ENCODE results near the gene RBM44.

The RBM44 gene

GRCh38 chr2:237873897-237874551 lies 75.4 kb downstream of the RBM44 start:
- no peak for DNase-seq

DNA sequence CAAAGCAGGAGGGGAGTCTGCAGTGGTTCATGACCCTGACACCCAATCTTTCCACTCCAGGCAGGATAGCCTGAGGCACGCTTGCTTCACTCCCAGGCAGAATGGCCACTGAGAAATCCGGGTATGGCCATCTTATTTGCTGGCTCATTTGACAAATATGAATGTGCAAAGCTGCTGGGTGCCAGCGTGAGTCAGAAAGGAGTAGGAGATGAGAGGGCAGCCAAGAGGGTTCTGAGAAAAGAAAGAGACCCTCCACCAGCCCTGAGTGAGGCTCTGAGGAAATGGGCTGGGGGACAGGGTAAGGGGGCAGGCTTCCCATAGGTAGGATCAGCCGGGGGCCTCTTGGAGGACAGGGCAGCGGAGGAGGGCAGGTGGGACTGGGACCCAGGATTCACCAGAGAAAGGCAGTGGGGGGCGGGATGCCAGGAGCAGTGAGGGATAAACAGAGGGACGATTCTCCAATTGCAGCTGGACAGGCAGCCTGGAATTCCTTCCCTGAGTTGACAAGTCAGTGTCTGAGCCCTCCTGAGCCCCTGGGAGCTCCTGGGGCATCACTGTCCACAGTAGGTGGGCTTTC lies 76.1 kb downstream of the RBM44 start:
- DNase-seq = peak; percentile 73

GRCh38 chr2:237875256-237876060 lies 76.9 kb downstream of the RBM44 start:
- no peak for DNase-seq

- no peak for DNase-seq
These were observed 77.5 kb downstream of the RBM44 start for GRCh38 chr2:237876061-237876526.

- DNase-seq = no peak
These were observed 78.0 kb downstream of the RBM44 start for GRCh38 chr2:237876532-237876931.

- no peak for DNase-seq
These were observed 78.4 kb downstream of the RBM44 start for GRCh38 chr2:237876951-237877491.

DNA sequence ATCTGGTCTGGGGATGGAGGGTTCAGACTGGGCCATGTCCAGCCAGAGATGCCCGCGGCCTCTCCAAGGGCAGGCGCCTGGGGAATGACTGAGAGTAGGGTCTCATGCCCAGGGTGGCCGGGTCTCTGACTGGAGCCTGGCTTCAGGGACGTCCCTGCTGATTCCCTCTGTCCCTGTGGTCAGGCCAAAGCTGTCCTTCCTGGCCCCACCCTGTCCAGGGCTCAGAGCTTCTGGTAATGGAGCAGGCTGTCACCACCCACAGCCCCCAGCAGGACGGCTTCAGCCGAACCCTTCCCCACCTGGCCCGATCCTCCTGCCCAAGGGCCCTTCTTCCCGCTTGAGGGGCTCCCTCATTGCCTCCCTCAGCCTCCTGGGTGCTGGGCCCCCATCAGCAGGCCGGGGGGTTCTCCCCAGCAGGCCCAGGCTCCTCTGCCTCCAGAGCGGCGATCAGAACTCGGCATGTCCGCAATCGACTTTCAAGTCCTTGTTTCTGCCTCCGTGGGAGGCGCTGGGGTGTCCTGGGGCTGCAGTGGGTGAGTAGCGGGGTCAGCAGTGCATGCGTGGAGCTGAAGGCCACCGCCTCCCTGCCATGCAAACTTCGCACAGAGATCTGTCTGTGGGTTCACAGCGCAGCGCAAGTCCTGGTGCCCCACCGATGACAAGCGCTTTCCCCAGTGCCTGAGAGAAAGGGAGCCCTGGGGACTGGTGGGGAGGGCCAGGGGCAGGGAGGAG lies 79.2 kb downstream of the RBM44 start:
- no peak for DNase-seq

DNA sequence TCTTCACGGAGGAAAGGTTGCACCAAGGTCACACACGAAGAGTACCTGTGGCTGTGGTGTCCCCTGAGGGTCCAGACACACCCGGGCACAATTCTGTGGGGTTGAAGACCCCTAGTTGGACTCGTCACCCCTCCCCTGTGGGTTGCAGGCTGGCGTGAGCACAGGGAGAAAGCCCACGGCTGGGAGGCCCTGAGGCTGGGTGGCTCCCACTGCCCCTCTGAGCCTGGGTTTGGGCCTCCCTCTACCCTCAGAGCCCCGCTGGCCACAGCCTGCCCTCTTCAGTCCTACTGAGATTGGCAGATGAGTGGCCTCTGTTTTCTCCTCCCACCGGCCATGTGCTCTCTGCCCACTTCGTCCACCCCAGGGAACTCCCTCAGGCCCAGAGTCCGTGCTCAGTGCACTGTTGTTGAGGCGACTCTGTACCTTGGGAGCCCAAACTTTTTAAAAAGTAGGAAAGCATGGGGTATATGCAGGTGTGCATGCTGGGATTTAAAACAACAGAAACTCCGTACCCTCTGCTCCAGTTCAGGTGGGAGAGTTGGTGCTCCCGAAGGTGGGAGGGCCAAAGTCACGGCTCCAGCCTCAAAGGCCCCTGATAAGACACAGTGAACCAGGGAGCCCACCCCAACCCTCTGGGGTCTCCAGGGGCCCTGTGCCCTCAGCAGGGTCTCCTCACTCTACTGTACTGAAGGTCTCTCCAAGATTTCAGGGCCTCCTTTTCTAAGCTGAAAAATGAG lies 79.9 kb downstream of the RBM44 start:
- DNase-seq = no peak

DNA sequence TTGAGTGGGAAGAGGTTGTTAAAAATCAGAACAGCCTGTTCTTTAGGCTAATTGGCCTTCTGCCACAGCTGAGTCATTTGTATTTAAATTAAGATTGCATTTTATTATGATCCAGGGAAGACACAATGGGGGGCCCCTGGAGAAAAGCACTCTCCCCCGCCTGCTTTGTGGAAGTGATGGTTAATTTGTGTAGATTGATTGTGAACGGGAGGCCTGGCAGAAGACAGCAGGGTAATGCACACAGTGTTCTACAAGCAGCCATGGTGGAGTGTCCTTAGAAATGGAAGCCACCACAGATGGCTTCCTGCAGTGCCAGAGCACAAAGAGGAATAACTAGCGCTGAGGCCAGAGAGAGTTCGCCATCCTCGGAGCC lies 80.5 kb downstream of the RBM44 start:
- no peak for DNase-seq

GRCh38 chr2:237879991-237880560 lies 81.5 kb downstream of the RBM44 start:
- DNase-seq = no peak

DNA sequence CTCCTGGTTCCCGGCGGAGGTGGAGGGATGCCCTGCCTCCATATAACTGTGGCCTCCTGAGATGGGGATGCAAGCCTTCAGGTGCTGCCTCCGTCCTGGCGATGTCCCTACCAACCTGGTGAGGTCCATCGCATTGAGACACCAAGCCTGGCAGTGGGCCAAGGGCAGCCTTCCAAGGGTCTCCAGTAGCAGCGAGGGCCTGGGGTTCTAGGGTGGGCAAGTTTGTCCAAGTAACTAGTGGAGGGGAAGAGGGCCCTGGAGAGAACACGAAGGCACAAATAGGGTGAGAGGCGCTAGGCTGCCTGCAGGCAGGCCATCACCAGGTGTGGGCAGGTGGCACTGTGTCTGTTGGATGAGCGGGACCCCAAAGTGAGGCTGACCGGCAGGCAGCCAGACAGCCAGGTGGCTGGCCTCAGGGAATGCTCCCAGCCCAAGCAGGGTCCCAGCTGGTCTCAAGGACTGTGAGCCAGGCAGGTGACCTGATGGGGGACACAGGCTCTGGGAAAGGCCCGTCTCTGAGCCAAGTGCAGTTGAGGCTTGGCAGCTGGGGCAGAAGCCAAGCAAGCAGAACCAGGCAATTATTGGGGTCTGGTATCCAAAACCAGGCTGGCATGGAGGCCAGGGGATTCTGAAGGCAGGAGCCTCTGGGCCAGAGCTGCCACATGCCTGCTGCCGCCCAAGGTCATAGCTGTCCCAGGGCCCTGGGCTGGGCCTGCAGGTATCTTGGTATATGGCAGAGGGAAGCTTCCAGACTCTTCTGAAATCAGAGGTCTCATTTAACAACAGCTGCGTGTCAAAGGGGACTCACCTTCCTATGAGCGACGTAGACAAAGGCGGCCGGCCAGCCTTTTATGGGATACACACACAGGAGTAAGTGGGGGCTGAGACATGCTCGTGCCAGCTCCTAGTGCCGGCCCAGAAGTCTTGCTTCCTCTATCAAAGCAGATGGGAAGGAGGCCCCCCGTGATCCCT lies 84.2 kb downstream of the RBM44 start:
- no peak for DNase-seq

GRCh38 chr2:237883951-237884446 lies 85.4 kb downstream of the RBM44 start:
- DNase-seq = no peak

GRCh38 chr2:237884681-237885080 lies 86.1 kb downstream of the RBM44 start:
- no peak for DNase-seq

DNA sequence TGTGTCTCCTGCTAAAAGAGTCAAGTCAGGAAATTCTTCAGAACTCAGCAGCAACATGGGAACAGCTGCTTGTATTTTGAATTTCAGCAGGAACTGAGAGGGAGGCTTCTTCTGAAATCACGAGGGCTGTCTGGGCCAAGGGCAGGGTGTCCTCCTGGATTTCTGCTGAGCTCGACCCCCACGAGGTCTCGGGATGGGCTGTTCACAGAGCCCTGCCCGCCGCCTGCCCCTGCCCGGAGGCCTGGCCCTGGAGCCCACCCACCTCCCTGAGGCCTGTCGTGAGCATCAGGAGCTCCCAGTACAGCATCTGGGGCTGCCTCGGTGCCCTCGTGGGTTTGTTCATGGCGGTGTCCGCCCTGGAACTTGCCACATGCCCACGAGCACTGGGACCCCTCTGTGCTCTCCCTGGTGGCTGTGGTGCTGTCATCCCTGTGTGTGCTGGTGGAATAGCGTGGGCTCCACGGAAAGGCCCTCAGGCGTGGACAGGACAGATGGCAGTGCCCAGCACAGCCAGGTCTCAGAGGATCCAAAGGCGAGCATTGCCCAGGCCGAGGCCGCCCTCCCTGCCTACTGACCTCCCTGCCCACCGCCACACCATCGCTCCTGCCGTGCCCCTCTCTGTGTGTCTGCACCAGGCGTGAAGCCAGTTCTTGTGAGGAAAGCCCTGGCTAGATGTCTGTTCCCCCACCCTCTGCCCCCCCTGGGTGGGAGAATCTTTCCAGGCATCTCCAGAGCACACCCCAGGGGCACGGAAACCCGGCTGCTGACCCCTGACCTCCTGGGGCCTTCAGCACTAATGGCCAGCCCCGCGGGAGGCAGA lies 86.7 kb downstream of the RBM44 start:
- DNase-seq = no peak

DNA sequence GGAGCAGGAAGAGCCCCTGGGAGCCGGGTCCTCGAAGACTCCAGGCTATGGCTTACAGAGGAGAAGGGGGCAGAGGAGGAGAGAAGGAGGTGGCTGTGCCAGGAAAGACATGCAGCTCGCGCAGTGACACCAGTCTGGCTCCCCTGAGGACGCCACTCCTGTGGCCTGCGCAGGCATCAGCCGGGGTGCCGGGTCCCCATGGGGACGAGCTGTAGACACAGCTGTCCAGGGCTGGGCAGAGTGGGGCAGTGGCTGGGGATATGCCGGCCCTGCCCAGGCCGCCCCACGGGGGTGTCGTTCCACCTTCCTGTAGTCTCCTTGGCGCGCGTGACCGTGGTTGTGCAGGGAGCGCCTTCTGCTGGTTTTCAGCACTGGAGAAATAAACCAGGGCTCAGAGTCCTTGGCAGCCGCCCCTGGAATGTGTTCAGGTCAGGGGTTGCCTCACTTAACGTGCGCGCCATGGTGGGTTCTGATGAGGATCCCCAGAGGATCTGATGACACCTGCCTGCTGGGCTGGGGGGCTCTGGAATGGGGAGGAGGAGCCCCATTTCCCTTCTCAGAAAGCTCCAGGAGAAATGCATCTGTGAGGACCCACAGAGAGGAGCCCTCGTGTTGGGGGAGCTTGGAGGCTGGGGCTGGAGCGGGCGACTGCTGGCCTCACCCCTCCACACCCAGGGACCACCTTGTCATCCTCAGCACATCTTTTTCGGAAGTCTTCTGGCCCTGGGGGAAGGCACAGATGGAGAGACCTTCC lies 87.5 kb downstream of the RBM44 start:
- no peak for DNase-seq

- no peak for DNase-seq
These were observed 88.3 kb downstream of the RBM44 start for GRCh38 chr2:237886685-237887481.

DNA sequence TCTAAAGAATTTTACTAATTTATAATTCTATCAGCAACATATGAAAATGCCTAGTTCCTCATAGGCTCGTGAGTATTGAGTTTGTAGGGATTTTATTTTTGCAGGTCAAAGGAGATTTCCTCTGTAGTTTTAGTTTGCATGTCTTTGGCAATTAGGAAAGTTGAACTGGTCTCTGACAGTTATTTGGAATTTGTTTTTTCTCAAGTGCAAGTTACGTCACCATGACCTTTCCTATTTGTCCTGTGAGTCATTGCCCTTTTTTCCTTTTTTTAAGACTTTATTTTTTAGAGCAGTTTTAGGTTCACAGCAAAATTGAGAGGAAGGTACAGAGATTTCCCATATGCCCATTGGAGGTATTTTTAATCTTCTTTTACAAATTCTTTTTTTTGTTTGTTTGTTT lies 89.8 kb downstream of the RBM44 start:
- no peak for DNase-seq

DNA sequence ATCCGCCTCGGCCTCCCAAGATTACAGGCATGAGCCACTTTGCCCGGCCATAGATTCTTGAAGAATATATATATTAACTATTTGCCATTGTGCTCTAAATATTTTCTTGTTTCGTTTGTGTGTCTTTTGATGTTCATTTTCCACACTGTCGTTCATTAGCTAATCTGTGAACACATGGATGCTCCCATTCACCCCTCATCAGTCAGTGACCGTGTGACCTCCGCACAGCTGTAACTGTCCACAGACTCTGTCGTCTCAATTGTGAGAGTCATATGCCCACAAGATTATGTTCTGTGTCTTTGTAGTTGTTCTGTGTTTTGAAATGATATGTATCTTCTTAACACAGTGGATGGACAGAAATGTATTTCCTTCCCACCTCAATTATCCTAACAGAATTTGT lies 90.4 kb downstream of the RBM44 start:
- no peak for DNase-seq

All from T1000 (cell line).